ENCODE data around the gene ADCY3. TPM values are rescaled to one million over a fixed set of nuclear protein-coding genes. Genes with fewer than 3 reads are reported as not detected.

Gene ADCY3
- total RNA-seq, 1 donor: 42.0 TPM

DNA sequence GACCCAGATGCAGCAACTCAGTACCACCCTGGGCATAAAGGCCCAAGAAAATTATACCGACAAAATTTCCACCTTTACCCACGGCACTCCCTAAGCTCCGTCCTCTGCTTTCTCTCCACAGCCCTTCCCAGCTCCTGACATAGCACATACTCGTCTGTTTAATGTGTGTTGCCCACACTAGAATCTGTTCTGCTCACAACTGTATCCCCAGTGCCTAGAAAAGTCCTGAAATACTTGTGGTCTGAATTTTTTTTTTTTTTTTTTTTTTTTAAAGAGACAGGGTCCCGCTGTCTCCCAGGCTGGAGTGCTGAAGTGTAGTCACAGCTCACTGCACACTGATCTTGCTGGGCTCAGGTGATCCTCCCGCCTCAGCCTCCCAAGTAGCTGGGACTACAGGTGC, 62.3 kb downstream of the ADCY3 start:
- no peak overlapping the region for H3K4me3 ChIP-seq (ENCODE audit: low read depth, low read length)
- DNase-seq (ENCODE audit: low read depth): no peak
- TF ChIP-seq, protein P1, sequence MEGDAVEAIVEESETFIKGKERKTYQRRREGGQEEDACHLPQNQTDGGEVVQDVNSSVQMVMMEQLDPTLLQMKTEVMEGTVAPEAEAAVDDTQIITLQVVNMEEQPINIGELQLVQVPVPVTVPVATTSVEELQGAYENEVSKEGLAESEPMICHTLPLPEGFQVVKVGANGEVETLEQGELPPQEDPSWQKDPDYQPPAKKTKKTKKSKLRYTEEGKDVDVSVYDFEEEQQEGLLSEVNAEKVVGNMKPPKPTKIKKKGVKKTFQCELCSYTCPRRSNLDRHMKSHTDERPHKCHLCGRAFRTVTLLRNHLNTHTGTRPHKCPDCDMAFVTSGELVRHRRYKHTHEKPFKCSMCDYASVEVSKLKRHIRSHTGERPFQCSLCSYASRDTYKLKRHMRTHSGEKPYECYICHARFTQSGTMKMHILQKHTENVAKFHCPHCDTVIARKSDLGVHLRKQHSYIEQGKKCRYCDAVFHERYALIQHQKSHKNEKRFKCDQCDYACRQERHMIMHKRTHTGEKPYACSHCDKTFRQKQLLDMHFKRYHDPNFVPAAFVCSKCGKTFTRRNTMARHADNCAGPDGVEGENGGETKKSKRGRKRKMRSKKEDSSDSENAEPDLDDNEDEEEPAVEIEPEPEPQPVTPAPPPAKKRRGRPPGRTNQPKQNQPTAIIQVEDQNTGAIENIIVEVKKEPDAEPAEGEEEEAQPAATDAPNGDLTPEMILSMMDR (IDR thresholded peaks at IDR 0.05; ENCODE audit: insufficient read depth, low read length): no peak

DNA sequence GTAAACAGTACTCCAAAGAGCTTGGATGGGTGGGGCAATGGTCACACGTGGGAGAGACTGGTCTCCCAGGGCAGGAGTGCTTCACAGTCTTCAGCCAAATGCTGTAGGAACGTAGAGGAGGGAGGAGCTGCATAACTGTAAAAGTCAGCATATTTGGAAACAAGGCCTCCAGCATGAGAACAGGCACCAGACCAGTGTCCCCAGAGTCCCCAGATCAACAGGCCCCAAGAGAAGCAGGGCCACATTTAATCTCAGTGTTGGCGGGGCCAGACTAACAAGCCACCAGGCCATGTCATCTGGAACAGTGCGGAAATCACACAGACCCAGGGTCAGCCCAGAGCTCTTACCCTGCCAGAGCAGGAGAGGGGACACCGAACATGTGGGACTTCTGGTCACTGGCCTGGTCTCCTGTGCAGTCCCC, 63.2 kb downstream of the ADCY3 start:
- H3K4me3 ChIP-seq (ENCODE audit: low read depth, low read length): no peak overlapping the region
- peak; percentile 23 for DNase-seq (ENCODE audit: low read depth)
- TF ChIP-seq, protein P1 (IDR thresholded peaks at IDR 0.05; ENCODE audit: insufficient read depth, low read length): no peak

DNA sequence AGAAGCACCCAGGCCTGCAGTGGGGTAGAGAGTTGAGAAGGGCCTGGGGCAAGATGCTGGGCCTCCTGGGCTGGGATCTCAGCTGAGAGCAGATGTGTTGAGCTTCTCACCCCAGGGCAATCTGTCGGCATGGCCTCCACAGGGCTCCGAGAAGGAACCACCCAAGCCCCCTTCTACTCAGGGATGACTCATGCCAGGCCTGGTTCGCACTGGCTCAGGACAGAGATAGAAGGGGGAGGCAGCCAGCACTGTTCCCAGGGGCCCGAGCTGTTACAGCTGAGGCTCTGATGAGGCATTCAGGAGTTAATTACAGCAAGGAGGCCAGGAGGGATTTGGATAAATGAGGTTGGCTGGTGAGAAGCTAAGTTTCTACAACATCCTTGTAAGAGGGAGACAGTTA, 64.3 kb downstream of the ADCY3 start:
- no peak overlapping the region for H3K4me3 ChIP-seq (ENCODE audit: low read depth, low read length)
- peak; percentile 77 for DNase-seq (ENCODE audit: low read depth)
- TF ChIP-seq, protein P1 (IDR thresholded peaks at IDR 0.05; ENCODE audit: insufficient read depth, low read length): no peak

DNA sequence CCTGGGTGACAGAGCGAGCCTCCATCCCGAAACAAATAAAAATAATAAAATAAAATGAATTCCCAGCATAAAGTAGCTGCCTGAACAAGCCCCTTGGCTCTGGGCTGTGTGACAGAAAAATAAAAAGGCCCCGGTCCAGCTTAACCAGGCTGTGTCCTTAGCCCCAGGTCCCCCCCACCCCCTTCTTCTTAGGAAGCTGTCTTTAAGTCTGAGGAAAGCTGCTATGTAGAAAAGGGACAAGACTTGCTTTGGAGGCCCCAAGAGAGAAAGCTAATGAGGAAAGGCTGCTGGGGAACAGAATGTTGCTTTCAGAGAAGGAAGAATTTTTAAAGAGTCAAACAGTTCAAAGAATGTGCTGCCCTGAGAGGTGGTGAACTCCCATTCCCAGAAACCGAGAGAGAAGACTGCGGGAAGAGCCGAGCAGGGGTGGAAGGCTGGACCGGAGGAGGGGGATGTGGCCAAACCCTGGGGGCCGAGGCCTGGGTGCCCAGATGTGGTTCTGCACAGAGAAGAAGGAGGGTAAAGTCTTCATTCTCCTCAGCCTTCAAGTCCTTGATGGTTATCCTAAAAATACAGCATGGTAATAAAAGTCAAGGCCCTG, 64.9 kb downstream of the ADCY3 start:
- no peak overlapping the region for H3K4me3 ChIP-seq (ENCODE audit: low read depth, low read length)
- TF ChIP-seq, protein P1 (IDR thresholded peaks at IDR 0.05; ENCODE audit: insufficient read depth, low read length): no peak
- DNase-seq (ENCODE audit: low read depth): no peak

DNA sequence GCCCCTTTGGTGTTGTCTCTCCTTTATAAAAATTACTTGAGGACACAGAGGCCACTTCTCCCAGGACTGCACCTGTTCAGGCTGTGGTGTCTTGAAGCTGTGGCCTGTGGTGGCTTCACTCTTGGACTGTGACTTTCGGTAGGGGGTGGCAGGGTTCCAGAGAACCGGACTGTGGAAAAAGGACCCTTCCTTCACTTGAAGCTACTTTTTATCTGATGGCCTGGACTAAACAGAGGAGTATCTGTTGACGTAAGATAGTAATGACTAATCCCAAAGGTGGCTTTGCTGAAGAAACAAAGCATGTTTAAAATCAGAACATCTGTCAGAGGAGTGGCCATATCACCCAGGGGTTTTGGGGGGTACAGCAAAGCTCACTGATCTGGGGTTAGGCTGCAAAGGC, 66.0 kb downstream of the ADCY3 start:
- TF ChIP-seq, protein P1 (IDR thresholded peaks at IDR 0.05; ENCODE audit: insufficient read depth, low read length): no peak
- DNase-seq (ENCODE audit: low read depth): no peak
- no peak overlapping the region for H3K4me3 ChIP-seq (ENCODE audit: low read depth, low read length)

DNA sequence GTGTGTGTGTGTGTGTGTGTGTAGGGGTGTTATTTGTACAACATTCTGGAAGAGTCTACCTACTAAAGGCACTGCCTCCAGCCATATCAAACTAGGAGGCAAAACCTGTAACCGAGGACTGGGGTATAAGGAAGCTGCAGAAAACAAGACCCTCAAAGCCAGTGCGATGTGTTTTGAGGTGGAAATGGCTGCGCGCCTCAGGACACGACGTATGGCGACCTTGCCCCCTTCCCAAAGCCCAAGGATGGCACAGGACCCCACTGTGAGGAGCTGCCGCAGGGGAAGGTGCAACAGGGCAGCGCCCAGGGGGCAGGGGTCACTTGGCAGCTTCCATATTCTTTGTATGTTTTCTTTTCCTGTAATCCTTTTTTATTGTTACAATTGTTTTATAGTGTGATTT, 67.0 kb downstream of the ADCY3 start:
- no peak overlapping the region for H3K4me3 ChIP-seq (ENCODE audit: low read depth, low read length)
- TF ChIP-seq, protein P1 (IDR thresholded peaks at IDR 0.05; ENCODE audit: insufficient read depth, low read length): no peak
- no peak for DNase-seq (ENCODE audit: low read depth)

DNA sequence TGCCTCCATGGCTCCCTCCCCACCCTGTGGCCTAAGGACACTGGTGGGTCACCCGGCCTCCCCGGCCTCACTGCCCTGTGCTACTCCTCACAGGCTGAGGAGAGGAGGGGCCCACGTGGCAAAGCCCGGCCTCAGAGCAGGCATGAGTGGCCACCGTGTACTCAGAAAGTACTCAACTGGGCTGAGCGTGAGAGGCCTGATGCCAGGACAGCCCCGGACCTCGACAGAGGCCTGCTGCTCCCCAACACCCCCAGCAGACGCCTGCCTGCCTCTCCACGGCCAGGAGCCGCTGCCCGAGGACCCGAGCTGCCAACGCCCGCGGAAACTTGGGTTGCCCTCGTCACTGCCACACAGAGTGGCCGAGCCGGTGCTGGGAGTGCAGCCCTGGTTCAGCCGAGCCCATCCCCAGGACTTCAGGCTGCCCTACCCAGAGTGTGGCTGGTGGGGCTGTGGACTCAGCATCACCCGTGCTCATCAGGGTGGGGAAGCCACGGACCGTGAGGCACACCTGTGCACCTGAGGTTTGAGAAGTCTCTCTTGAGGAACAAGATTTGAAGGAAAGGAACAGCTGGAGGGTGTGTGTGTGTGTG, 67.5 kb downstream of the ADCY3 start:
- H3K4me3 ChIP-seq (ENCODE audit: low read depth, low read length): no peak overlapping the region
- DNase-seq (ENCODE audit: low read depth): no peak
- TF ChIP-seq, protein P1 (IDR thresholded peaks at IDR 0.05; ENCODE audit: insufficient read depth, low read length): no peak
